Measurements from ENCODE around the gene SPRY2. TPM values are rescaled to one million over a fixed set of nuclear protein-coding genes. Genes with fewer than 3 reads are reported as not detected.

The SPRY2 gene
- total and polyA plus RNA-seq, 2 of the 8 experiments (the other 6 are each of a cell fraction or from before 2014, with no cell fraction given): 37.7 to 37.9 TPM

DNA sequence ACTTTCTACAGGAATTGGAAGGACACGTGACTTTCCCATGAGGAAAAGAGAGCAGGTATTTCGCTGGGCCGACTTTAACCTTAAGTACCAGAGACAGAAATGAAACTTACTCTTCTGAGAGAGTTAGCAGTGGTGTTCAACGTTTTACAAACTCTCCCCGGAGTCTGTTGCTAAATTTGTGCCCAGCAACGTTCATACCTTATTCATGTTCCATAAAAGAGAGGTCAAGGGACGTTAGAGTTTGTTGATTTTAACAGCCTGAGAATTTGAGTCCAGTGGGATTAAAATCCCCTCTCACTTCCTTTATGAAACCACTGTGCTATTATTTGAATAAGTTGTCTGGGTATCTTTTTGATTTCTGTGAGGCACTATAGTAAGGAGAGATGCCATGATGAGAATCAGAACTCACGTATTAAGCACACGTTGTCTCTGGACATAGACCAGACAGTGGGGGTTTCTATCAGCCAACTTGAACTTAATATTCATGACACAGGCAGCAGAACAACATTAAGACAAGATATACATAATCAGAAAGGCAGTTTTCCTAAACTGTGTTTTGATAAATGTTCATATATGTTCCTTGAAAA is 33.4 kb downstream of the SPRY2 start (continued):
- no peak for TF ChIP-seq HDAC2 (IDR thresholded peaks at IDR 0.05; ENCODE audit: borderline replicate concordance in 1 of 2, low read depth in 2 of 2, low read length in 2 of 2)

Data from H1 (cell line).